HEK293 (cell line): ENCODE data around the gene FXYD2.

ENCODE experiments used
- CTCF ChIA-PET: fragments of 350-600 bp; formaldehyde crosslinking; extraction: SDS; loops from one replicate; lab custom pipeline; 2021; ENCODE audit warnings: antibody characterized with exemption; lab: Yijun Ruan, JAX
- POLR2A ChIA-PET: fragments of 300-600 bp; formaldehyde crosslinking; extraction: SDS; loops from one replicate; lab custom pipeline; 2020; ENCODE audit warnings: antibody characterized with exemption, inconsistent platforms; lab: Yijun Ruan, JAX
- H3K27ac ChIP-seq: fragments of 200-500 bp; sonication (Bioruptor generic); 2 replicates; pipeline ENCODE4 v1.5.1; 2014; ENCODE audit warnings: low read depth, low read length, control low read depth, inconsistent platforms; ENCODE audit errors: extremely low read depth
- H3K36me3 ChIP-seq, 2 experiments: fragments of 200-500 bp in 1 of 2; sonication (Bioruptor generic) in 1 of 2; 1 replicate in 1 of 2; 2 replicates in 1 of 2; pipeline ENCODE4 v1.5.1; 2014 to 2017; ENCODE audit warnings: inconsistent platforms in 2 of 2, low read length in 2 of 2; ENCODE audit not compliant: control insufficient read depth in 2 of 2, insufficient read depth in 1 of 2
- H3K4me1 ChIP-seq: fragments of 200-500 bp; sonication (Bioruptor generic); 2 replicates; pipeline ENCODE4 v1.5.1; 2014; ENCODE audit warnings: mild to moderate bottlenecking, low read length, inconsistent platforms; ENCODE audit not compliant: control insufficient read depth, insufficient read depth
- H3K4me3 ChIP-seq: 2 replicates; pipeline ENCODE4 v1.5.1; 2011; ENCODE audit warnings: low read depth, mild to moderate bottlenecking, control low read depth, low read length, moderate library complexity
- H3K9me3 ChIP-seq: fragments of 200-500 bp; sonication (Bioruptor generic); 2 replicates; pipeline ENCODE4 v1.5.1; 2014; ENCODE audit warnings: low read depth, low read length, inconsistent platforms; ENCODE audit not compliant: control insufficient read depth, insufficient read depth
- GLIS1 ChIP-seq: fragments of 450-650 bp; formaldehyde crosslinking; IDR thresholded peaks from 2 replicates; pipeline ENCODE4 v1.5.1; 2016; ENCODE audit warnings: missing biosample characterization, missing genetic modification characterization
- GLIS2 ChIP-seq: fragments of 450-650 bp; formaldehyde crosslinking; IDR thresholded peaks from 2 replicates; pipeline ENCODE4 v1.5.1; 2016; ENCODE audit warnings: missing biosample characterization, missing genetic modification characterization
- IKZF3 ChIP-seq: fragments of 450-650 bp; IDR thresholded peaks from 2 replicates; pipeline ENCODE4 v1.5.0; 2018; ENCODE audit warnings: missing biosample characterization, mild to moderate bottlenecking, missing genetic modification characterization, moderate library complexity
- REPIN1 ChIP-seq: fragments of 450-650 bp; formaldehyde crosslinking; IDR thresholded peaks from 2 replicates; pipeline ENCODE4 v1.5.1; 2017; ENCODE audit warnings: missing biosample characterization, missing genetic modification characterization, low read depth
- SCRT2 ChIP-seq: fragments of 450-650 bp; formaldehyde crosslinking; IDR thresholded peaks from 2 replicates; pipeline ENCODE4 v1.5.1; 2016; ENCODE audit warnings: missing biosample characterization, missing genetic modification characterization
- SP2 ChIP-seq: fragments of 450-650 bp; formaldehyde crosslinking; IDR thresholded peaks from 2 replicates; pipeline ENCODE4 v1.5.1; 2016; ENCODE audit warnings: missing biosample characterization, missing genetic modification characterization
- SP7 ChIP-seq: fragments of 450-650 bp; formaldehyde crosslinking; IDR thresholded peaks from 2 replicates; pipeline ENCODE4 v1.5.1; 2016; ENCODE audit warnings: missing biosample characterization, missing genetic modification characterization
- YY2 ChIP-seq: fragments of 450-650 bp; formaldehyde crosslinking; IDR thresholded peaks from 2 replicates; pipeline ENCODE4 v1.5.1; 2016; ENCODE audit warnings: missing biosample characterization, missing genetic modification characterization
- ZBTB20 ChIP-seq: fragments of 450-650 bp; formaldehyde crosslinking; IDR thresholded peaks from 2 replicates; pipeline ENCODE4 v1.5.1; 2016; ENCODE audit warnings: missing biosample characterization, missing genetic modification characterization
- ZBTB21 ChIP-seq: fragments of 450-650 bp; formaldehyde crosslinking; IDR thresholded peaks from 2 replicates; pipeline ENCODE4 v1.5.1; 2017; ENCODE audit warnings: missing biosample characterization, missing genetic modification characterization
- ZFP69B ChIP-seq: fragments of 450-650 bp; formaldehyde crosslinking; IDR thresholded peaks from 2 replicates; pipeline ENCODE4 v1.5.1; 2016; ENCODE audit warnings: missing biosample characterization, missing genetic modification characterization
- ZIC2 ChIP-seq: fragments of 450-650 bp; formaldehyde crosslinking; IDR thresholded peaks from 2 replicates; pipeline ENCODE4 v1.5.1; 2016; ENCODE audit warnings: missing biosample characterization, missing genetic modification characterization
- ZNF114 ChIP-seq: fragments of 450-650 bp; formaldehyde crosslinking; IDR thresholded peaks from 2 replicates; pipeline ENCODE4 v1.5.0; 2017; ENCODE audit warnings: missing biosample characterization, missing genetic modification characterization
- ZNF214 ChIP-seq: fragments of 450-650 bp; formaldehyde crosslinking; IDR thresholded peaks from 2 replicates; pipeline ENCODE4 v1.5.1; 2017; ENCODE audit warnings: missing biosample characterization, mild to moderate bottlenecking, missing genetic modification characterization, borderline replicate concordance
- ZNF221 ChIP-seq: fragments of 450-650 bp; formaldehyde crosslinking; IDR thresholded peaks from 2 replicates; pipeline ENCODE4 v1.5.1; 2017; ENCODE audit warnings: missing biosample characterization, missing genetic modification characterization, borderline replicate concordance
- ZNF302 ChIP-seq: fragments of 450-650 bp; formaldehyde crosslinking; IDR thresholded peaks from 2 replicates; pipeline ENCODE4 v1.5.1; 2016; ENCODE audit warnings: missing biosample characterization, missing genetic modification characterization, low read depth
- ZNF433 ChIP-seq: fragments of 450-650 bp; formaldehyde crosslinking; IDR thresholded peaks from 2 replicates; pipeline ENCODE4 v1.5.1; 2016; ENCODE audit warnings: missing biosample characterization, missing genetic modification characterization, low read depth
- ZNF561 ChIP-seq: fragments of 450-650 bp; IDR thresholded peaks from 2 replicates; pipeline ENCODE4 v1.5.1; 2018; ENCODE audit warnings: missing biosample characterization, missing genetic modification characterization, borderline replicate concordance
- ZNF692 ChIP-seq: fragments of 450-650 bp; formaldehyde crosslinking; IDR thresholded peaks from 2 replicates; pipeline ENCODE4 v1.5.1; 2016; ENCODE audit warnings: missing biosample characterization, missing genetic modification characterization
- TF ChIP-seq, protein P1 (sequence below): fragments of 450-650 bp; formaldehyde crosslinking; IDR thresholded peaks from 2 replicates; pipeline ENCODE4 v1.5.1; 2016; ENCODE audit warnings: missing biosample characterization, missing genetic modification characterization
- TF ChIP-seq, protein P2 (sequence below): IDR thresholded peaks from 2 replicates; pipeline ENCODE4 v1.6.1; 2011; ENCODE audit warnings: mild to moderate bottlenecking, low read depth, low read length, borderline replicate concordance
- TF ChIP-seq, protein P3 (sequence below): fragments of 450-650 bp; formaldehyde crosslinking; IDR thresholded peaks from 2 replicates; pipeline ENCODE4 v1.5.1; 2016; ENCODE audit warnings: missing biosample characterization, missing genetic modification characterization

The FXYD2 gene

DNA sequence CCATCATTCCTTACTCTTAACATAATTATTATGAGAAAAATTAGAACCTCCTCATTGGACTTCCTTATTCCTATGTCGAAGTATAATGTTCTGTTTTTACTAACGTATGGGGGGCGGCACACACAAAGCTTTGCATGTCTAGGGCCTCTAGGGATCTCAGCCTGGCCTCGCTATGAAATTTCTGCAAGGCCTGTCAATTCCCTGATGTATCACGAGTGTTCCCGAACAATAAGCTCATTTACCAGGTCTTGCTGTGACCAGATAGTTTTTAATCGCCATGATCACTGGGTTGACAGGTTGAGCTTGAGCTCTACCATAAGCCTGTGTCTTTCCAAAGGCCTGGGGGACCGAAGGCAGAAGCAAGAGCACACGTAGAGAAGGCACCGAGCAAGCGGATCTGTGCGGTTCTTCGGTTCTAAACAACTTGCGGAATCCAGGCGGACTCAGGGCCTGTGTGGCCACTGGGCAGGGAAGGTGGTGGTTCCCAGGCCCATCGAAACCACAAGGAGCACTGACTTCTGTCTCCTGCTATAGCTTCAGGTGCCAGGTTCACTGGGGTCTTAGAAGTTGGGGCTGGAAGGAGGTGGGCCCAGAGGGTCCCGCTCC lies 10.4 kb upstream of the FXYD2 start:
- Histone ChIP-seq H3K9me3 (no peaks in the 10 kb centered on the region), H3K36me3 (no peaks in the 10 kb centered on the region), H3K4me3 (no peak overlapping the region), H3K27ac (no peak overlapping the region), H3K4me1 (no peaks in the 10 kb centered on the region)
- ChIA-PET POLR2A (no interaction called here), CTCF (interaction anchor here (1.3 to 10.2 kb wide), 7 partner anchors 8 to 218 kb away, joined by 3 to 78 read pairs (median 17); no protein-coding TSS in a partner anchor)
- TF ChIP-seq, protein P1, sequence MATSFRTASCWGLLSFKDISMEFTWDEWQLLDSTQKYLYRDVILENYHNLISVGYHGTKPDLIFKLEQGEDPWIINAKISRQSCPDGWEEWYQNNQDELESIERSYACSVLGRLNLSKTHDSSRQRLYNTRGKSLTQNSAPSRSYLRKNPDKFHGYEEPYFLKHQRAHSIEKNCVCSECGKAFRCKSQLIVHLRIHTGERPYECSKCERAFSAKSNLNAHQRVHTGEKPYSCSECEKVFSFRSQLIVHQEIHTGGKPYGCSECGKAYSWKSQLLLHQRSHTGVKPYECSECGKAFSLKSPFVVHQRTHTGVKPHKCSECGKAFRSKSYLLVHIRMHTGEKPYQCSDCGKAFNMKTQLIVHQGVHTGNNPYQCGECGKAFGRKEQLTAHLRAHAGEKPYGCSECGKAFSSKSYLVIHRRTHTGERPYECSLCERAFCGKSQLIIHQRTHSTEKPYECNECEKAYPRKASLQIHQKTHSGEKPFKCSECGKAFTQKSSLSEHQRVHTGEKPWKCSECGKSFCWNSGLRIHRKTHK (tag by site-specific recombination): no peak
- no peak for TF ChIP-seq ZBTB20 (tag by site-specific recombination)
- no peak for TF ChIP-seq ZBTB21

GRCh38 chr11:117834068-117834810 lies 9.7 kb upstream of the FXYD2 start:
- H3K27ac ChIP-seq: no peak overlapping the region

DNA sequence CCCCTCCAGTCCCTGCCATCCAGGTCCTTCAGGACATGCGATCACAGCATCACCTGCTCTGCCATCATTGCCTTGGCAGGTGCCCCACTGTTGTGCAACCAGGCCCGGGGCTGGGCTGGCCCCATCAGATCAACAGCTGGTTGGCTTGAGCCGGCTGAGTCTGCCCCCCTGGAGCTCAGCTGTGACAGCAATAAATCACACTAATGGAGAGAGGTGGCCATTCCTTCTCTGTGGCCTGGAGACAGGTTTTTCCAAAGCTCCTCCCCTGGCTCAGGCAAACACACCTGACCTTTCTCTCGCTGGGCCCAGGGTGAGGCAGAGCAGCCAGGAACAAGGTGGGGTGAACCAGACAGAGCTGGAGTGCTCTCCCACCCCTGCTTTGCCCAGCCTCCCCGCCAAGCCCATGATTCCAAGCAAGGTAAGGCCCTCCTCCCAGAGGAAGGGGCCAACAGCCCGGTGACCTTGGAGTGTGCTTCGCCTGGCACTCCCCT lies 8.9 kb upstream of the FXYD2 start:
- 0 out of 2 replicates have a peak, but pooled peaks have one; percentile 26 for TF ChIP-seq SP2 (tag by site-specific recombination)
- TF ChIP-seq, protein P2, sequence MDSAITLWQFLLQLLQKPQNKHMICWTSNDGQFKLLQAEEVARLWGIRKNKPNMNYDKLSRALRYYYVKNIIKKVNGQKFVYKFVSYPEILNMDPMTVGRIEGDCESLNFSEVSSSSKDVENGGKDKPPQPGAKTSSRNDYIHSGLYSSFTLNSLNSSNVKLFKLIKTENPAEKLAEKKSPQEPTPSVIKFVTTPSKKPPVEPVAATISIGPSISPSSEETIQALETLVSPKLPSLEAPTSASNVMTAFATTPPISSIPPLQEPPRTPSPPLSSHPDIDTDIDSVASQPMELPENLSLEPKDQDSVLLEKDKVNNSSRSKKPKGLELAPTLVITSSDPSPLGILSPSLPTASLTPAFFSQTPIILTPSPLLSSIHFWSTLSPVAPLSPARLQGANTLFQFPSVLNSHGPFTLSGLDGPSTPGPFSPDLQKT: no peak
- TF ChIP-seq, protein P3, sequence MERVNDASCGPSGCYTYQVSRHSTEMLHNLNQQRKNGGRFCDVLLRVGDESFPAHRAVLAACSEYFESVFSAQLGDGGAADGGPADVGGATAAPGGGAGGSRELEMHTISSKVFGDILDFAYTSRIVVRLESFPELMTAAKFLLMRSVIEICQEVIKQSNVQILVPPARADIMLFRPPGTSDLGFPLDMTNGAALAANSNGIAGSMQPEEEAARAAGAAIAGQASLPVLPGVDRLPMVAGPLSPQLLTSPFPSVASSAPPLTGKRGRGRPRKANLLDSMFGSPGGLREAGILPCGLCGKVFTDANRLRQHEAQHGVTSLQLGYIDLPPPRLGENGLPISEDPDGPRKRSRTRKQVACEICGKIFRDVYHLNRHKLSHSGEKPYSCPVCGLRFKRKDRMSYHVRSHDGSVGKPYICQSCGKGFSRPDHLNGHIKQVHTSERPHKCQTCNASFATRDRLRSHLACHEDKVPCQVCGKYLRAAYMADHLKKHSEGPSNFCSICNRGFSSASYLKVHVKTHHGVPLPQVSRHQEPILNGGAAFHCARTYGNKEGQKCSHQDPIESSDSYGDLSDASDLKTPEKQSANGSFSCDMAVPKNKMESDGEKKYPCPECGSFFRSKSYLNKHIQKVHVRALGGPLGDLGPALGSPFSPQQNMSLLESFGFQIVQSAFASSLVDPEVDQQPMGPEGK: no peak
- TF ChIP-seq ZNF433: no peak
- peak; percentile 59; the same call in 1 of the 2 replicates for TF ChIP-seq YY2 (tag by site-specific recombination)
- TF ChIP-seq ZNF692: peak; percentile 63; the same call in 1 of the 2 replicates
- no peak for TF ChIP-seq ZNF221 (tag by site-specific recombination)
- TF ChIP-seq GLIS2: no peak
- no peak for TF ChIP-seq ZNF114 (tag by site-specific recombination)
- no peak for TF ChIP-seq REPIN1 (tag by site-specific recombination)
- TF ChIP-seq GLIS1 (tag by site-specific recombination): peak; percentile 97
- TF ChIP-seq SCRT2 (tag by site-specific recombination): peak; percentile 89
- TF ChIP-seq ZNF214 (tag by site-specific recombination): no peak
- TF ChIP-seq ZFP69B: peak; percentile 34; the same call in 1 of the 2 replicates
- peak; percentile 57 for TF ChIP-seq ZIC2 (tag by site-specific recombination)
- TF ChIP-seq, all 188 proteins: peak for 7
- ChIA-PET POLR2A (no interaction called here), CTCF (interaction anchor here (0.9 to 10.2 kb wide), 9 partner anchors 10 to 220 kb away, joined by 3 to 78 read pairs (median 8); no protein-coding TSS in a partner anchor)
- H3K36me3 ChIP-seq: no peaks in the 10 kb centered on the region
- H3K4me1 ChIP-seq: no peaks in the 10 kb centered on the region
- H3K4me3 ChIP-seq: no peak overlapping the region
- H3K27ac ChIP-seq: no peak overlapping the region
- no peaks in the 10 kb centered on the region for H3K9me3 ChIP-seq

More at GRCh38 chr11:117834068-117834810, 9.7 kb upstream of the FXYD2 start:
- Histone ChIP-seq H3K36me3 (no peaks in the 10 kb centered on the region), H3K4me3 (no peak overlapping the region), H3K4me1 (no peaks in the 10 kb centered on the region), H3K9me3 (no peaks in the 10 kb centered on the region)
- ChIA-PET CTCF (interaction anchor here (0.9 to 10.2 kb wide), 8 partner anchors 9 to 220 kb away, joined by 3 to 78 read pairs (median 12); no protein-coding TSS in a partner anchor), POLR2A (no interaction called here)
- TF ChIP-seq ZNF561 (no peak), IKZF3 (tag by site-specific recombination) (no peak), REPIN1 (tag by site-specific recombination) (no peak), ZNF302 (tag by site-specific recombination) (no peak), SP7 (tag by site-specific recombination) (no peak)
